Dermis microvascular lymphatic vessel endothelial cell (primary cell): ENCODE data around the gene PARP9. TPM values are rescaled to one million over a fixed set of nuclear protein-coding genes. Genes with fewer than 3 reads are reported as not detected.
"Not testable (repeated sequence)": the region's sequence is repeated elsewhere in the genome, so short reads cannot be mapped to it uniquely, and the experiment has no call there.

ENCODE experiments used
- DNase-seq, 2 donors: peaks; one replicate each; pipeline versions ENCODE4 v3.0.0 to v3.0.0-alpha.2; 2010; ENCODE audit warnings: low read depth in 2 of 2
- total RNA-seq: library from RNA; depleted of rRNA; stranded (reverse); fragments of >200 nt; gene quantifications from 2 replicates; pipeline ENCODE4 v1.2.1, GENCODE V29; 2014

The PARP9 gene
- total RNA-seq, 1 donor from 2014 or later: 13.6 TPM

DNA sequence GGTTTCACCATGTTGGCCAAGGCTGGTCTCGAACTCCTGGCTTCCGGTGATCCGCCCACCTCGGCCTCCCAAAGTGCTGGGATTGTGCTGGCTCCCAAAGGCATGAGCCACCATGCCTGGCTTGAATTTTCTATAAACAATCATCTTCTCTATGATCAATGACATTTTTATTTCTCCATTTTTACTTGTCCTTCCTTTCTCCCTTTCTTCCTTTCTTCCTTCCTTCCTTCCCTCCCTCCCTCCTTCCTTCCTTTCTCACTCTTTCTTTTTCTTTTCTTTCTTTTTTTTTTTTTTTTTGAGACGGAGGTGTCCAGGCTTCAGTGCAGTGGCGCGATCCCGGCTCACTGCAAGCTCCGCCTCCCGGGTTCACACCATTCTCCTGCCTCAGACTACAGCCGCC is 40.8 kb downstream of the PARP9 start:
- DNase-seq: no peak

GRCh38 chr3:122520861-122521260 is 43.2 kb downstream of the PARP9 start:
- no peak for DNase-seq

DNA sequence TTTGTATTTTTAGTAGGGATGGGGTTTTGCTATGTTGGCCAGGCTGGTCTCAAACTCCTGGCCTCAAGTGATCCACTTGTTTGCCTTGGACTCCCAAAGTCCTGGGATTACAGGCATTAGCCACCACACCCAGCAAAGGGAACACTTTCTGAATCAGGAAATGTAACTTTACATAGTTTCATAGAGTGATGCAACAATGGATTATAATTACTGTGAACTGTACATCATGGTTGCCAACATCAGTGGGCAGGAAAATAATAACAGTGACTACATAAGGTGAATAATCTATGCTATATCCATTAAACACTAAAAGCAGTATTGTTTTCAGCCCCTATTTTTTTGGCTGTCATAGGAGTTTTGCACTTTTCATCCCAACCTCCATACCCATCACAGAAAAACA is 44.4 kb downstream of the PARP9 start:
- DNase-seq: no peak

GRCh38 chr3:122516846-122517360 is 47.2 kb downstream of the PARP9 start:
- DNase-seq: no peak

DNA sequence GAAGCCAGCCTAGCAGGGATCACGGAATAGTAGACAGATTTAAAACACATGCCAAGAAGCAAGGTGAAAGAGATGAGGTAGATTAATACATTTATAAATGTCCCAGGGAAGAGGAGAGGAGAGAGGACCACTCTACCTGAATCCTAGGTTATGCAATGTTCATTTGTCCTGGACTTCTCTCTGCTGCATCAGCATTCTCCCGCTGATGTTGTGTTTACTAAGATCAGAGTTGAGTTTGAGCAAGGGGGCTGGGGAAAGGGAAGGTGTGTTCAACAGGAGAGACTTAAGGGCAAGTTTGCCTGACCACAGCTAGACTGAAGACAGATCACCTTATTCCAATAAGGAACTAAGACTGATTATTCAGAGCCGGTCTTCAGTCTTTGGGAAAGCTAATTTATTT is 48.2 kb downstream of the PARP9 start:
- DNase-seq: no peak

GRCh38 chr3:122515020-122515468 is 49.1 kb downstream of the PARP9 start:
- no peak for DNase-seq

DNA sequence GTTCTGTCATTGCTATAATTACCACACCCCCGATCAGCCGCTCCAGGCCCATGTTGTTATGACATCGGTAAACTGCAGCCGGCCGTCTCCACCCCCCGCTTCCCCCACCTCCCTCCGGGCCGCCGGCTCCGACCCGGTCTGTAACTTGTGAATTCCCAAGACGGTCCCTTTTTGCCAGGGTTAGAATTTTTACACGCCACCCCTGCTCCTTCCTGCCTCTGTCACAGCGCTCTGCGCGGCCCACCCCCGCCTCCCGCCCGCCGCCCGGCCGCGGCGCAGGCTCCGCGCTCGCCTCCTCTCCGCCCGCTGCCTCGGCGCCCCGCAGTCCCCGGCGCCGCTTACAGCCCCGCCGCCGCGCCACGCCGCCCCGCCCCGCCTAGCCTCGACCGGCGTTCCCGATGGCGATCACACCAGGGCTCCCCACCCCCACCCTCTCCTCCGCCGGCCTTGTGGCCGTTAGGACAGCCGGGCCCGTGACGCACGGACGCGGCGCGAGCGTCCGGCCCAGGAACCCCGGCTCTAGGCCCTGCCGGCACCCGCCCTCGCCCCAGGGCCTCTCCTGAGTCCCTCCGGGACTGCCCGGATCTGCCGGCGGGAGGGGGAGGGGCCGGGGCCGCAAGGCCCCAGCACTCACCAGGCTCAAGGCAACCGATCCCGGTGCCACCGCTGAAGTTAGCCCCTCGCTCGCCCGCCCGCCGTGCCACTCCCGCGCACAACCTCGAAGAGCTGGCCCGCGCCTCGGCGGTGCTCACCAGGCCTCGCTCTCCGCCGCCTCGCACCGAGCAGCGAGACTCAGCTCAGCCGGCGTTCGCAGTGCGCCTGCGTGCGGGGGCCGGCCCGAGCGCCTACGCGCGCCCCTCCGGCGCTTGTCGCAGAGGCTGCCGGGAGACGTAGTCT is 49.7 kb downstream of the PARP9 start, which contains the start of gene KPNA1:
TSS of gene KPNA1 (minus strand) at position 817 of the 897 bp plus-strand sequence. CDS start 18,374 bp downstream, outside the sequence.
- DNase-seq: peak; percentile 67 to 89

GRCh38 chr3:122513386-122514122 is 50.5 kb downstream of the PARP9 start:
- no peak for DNase-seq

- no peak for DNase-seq
Measured at GRCh38 chr3:122512284-122512683, 51.8 kb downstream of the PARP9 start.

DNA sequence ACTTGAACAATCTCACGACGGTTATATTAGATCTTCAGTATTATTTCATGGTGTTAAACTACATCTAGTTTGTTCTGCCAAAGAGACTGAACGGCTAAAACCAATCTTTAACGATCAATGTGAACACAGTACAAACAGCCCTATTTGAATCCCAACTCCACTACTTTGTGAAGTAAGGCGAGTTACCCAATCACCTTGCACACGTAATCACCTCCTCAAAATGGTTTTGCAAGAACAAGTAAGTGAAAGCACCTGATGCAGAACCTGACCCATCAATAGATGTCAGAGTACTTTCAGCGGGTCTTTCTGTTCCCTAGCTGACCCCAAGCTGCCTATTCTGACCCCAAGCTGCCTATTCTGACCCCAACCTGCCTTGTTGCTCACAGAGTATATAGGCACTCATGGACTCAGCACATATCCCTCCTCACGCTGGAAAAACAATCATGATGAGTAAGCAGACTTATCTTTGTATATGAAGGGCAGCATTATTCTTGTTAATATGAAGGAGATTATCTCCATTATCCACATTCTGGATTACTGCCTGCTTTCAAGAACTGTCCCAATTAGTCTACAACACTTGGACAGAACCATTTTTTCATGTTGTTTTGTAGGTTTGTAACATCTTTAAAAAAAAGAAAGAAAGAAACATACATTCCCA is 53.1 kb downstream of the PARP9 start:
- DNase-seq: no peak

- not testable (repeated sequence) for DNase-seq
Measured at GRCh38 chr3:122508944-122509343, 55.2 kb downstream of the PARP9 start.

DNA sequence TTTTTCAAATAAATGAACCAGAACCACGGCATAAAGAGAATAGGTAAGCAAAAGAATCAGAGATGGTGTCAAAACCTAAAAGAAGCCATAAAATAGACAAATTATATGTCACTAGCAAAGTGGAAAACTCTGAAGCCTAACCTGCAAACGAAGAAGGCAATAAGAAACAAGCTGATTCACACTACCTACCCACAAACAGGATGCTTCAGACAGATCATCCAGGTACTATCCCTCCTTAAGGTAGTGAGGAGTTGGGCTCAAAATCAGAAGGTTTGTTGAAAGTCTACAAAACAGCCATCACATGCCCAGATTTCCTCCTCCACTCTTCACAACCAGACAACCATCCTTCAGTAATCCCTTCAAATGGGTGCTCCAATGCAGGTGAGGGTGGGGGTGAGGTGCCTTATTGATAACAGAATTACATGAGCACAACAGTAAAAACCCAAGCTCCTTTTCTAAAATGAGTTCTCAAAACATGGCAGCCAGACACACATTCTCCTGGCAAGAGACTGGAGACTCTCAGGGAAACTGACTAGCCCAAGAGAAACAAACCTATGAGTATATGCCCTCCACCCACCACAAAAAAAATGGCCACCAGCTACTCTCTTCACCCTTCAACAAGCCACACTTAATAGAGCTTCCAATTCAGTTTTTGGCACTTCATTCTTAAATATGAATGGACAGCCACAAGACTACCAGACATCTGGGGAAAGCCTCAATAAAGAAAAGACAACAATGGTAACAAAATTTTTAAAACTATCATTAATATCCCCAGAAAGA is 55.8 kb downstream of the PARP9 start:
- DNase-seq: no peak

DNA sequence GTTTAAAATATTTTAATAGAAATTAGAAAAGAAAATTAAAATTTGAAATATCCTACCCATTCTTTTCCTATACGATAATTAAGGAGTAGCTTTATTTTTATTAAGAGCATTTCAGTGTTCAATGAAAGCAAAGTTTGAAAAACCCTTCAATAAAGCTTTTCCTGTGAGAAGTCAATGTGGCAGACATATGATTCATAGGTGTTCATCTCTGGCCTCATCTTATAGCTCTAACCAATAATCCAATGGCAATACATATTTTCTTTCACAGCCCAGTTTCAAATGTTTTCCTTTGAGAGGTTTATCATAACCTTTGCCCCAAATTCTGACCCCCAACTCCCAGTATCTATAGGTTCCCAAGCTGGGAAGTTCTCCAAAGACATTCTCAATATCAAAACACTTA is 57.6 kb downstream of the PARP9 start:
- no peak for DNase-seq

GRCh38 chr3:122505676-122506075 is 58.4 kb downstream of the PARP9 start:
- DNase-seq: no peak

DNA sequence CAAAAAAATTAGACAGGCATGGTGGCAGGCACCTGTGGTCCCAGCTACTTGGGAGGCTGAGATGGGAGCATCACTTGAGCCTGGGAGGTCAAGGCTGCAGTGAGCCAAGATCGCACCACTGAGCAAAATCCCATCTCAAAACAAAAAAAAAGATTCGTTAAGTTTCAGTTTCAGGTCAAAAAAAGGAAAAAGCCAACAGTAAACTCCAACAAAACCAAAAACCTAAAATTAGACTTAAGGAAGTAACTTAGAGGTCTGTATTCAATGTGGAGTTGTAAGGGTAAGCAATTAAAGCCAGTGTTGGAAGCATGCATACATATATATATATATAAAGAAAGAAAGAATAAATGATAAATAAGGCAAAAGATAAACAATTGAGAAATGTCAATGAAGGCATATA is 61.2 kb downstream of the PARP9 start:
- no peak for DNase-seq

GRCh38 chr3:122502139-122502538 is 62.0 kb downstream of the PARP9 start:
- no peak for DNase-seq

DNA sequence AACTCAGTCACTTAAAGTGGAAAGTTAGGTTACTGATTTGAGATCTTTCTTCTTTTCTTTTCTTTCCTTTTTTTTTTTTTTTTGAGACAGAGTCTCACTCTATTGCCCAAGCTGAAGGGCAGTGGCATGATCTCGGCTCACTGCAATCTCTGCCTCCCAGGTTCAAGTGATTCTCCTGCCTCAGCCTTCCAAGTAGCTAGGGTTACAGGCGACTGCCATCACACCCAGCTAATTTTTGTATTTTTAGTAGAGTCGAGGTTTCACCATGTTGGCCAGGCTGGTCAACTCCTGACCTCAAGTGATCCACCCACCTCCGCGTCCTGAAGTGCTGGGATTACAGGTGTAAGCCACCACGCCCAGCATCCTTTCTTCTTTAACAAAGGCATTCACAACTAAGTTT is 63.1 kb downstream of the PARP9 start:
- not testable (repeated sequence) for DNase-seq

DNA sequence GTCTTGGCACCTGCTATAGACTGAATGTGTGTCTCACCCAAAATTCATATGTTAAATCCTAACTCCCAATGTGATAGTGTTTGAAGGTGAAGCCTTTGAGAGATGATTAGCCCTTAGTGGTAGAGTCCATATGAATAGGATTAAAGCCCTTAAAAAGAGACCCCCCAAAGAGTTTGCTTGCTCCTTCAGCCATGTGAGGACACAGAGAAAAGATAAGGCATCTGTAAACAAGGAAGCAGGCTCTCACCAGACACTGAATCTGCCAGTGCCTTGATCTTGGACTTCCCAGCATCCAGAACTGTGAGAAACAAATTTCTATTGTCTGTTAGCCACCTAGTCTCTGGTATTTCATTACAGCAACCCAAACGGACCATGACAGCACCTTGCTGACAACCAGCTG is 65.9 kb downstream of the PARP9 start:
- no peak for DNase-seq

DNA sequence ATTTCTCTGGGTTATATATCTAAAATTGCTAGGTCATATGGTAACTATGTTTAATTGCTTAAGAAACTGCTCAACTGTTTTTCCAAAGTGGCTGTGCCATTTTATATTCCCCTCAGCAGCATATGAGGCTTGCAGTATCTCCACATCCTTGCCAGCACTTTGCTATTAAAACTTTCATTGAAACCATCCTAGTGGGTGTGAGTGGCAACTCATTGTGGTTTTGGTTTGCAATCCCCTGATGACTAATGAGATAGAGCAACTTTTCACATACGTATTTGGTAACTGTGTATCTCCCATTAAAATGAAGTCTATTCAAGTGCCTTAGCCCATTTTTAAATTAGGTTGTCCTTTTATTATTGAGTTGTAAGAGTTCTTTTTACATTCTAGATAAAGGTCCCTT is 66.7 kb downstream of the PARP9 start:
- no peak for DNase-seq

DNA sequence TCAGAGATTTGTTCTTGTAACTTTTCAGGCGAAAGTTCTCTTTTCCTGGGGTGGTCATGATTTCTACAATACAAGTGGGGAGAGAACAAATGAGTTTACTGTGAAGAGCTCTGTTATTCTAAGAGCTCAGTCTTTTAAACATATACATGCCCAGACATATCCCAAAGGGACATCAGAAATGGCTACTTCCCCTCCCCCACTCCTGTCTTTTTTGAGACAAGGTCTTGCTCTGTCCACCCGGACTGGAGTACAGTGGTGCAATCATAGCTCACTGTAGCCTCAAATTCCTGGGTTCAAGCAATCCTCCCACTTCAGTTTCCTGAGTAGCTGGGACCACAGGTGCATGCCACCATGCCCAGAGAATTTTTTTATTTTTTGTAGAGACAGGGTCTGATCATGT is 67.6 kb downstream of the PARP9 start:
- no peak for DNase-seq

GRCh38 chr3:122493296-122493695 is 70.8 kb downstream of the PARP9 start:
- DNase-seq: no peak
